GM12875 (cell line): ENCODE data around the gene CEACAM19.
"Not testable (repeated sequence)": the region's sequence is repeated elsewhere in the genome, so short reads cannot be mapped to it uniquely, and the experiment has no call there.

Source experiments
- H3K4me3 ChIP-seq: one replicate; pipeline ENCODE4 v1.5.1; 2011; ENCODE audit warnings: low read depth, low read length, control low read depth
- TF ChIP-seq, protein P1 (sequence below): IDR thresholded peaks from 2 replicates; pipeline ENCODE4 v1.5.1; 2011; ENCODE audit warnings: low read depth, mild to moderate bottlenecking, control low read depth, inconsistent platforms, low read length, moderate library complexity, borderline replicate concordance; ENCODE audit not compliant: insufficient read depth

CEACAM19 gene, protein sequence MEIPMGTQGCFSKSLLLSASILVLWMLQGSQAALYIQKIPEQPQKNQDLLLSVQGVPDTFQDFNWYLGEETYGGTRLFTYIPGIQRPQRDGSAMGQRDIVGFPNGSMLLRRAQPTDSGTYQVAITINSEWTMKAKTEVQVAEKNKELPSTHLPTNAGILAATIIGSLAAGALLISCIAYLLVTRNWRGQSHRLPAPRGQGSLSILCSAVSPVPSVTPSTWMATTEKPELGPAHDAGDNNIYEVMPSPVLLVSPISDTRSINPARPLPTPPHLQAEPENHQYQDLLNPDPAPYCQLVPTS

DNA sequence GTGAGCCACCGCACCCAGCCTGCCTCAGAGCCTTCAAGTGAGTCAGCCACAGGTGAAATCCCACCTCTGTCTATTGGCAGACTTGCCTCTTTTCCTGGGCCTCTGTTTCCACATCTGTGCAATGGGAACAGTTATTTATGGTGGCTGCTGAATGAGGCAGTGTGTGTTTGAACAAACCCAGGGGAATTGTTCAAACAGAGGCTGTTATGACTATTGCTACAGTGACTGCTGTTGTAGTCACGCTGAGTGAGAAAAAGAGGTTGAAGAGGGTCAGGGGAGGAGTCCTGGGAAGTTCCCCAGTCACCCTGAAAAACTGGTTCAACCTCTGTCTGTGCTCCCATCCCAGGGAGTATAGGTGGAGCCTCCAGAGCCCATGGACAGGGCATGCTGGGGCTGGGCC, at the start of gene CEACAM19:
Gene CEACAM19 (plus strand): TSS at position 83 of the 400 bp plus-strand sequence. CDS start 450 bp downstream, outside the sequence.
- TF ChIP-seq, protein P1, sequence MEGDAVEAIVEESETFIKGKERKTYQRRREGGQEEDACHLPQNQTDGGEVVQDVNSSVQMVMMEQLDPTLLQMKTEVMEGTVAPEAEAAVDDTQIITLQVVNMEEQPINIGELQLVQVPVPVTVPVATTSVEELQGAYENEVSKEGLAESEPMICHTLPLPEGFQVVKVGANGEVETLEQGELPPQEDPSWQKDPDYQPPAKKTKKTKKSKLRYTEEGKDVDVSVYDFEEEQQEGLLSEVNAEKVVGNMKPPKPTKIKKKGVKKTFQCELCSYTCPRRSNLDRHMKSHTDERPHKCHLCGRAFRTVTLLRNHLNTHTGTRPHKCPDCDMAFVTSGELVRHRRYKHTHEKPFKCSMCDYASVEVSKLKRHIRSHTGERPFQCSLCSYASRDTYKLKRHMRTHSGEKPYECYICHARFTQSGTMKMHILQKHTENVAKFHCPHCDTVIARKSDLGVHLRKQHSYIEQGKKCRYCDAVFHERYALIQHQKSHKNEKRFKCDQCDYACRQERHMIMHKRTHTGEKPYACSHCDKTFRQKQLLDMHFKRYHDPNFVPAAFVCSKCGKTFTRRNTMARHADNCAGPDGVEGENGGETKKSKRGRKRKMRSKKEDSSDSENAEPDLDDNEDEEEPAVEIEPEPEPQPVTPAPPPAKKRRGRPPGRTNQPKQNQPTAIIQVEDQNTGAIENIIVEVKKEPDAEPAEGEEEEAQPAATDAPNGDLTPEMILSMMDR = no peak
- H3K4me3 ChIP-seq = no peak within 1 kb of the TSS

DNA sequence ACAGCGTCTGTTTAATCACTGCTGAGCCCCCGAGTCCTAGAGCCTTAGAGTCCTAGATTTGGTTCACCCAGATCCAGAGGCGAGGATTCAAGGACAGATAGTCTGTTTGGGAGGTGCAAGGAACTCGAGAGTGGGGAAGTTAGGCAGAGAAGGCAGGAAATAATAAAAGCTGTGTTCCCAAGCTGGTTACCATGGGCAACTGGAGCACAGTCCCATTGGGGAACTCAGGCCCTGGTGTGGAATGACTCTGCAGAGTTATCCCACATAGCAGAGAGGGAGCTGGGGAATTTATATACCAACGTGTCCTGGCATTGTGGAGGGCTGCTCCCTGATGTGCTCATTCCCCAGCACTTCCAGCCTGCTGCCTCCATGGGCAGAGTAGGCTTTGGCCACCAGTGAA, 48.2 kb upstream of the CEACAM19 start:
- TF ChIP-seq, protein P1 = no peak
- no peak overlapping the region for H3K4me3 ChIP-seq

DNA sequence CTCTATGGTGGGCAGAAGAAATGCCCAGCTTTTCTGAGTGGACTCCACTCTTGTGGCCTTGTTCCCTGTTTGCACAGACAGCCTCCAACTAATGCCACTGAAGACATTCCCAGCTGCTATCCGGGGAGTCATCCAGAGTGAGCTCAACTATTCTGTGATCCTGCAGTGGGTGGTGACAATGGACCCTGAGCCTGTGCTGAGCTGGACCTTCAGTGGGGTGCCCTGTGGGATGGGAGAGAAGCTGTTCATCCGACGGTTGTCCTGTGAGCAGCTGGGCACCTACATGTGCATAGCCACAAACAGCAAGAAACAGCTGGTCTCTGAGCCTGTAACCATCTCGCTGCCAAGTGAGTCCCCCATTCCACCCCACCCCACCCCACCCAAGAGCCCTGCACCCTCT, 47.7 kb upstream of the CEACAM19 start:
- no peak overlapping the region for H3K4me3 ChIP-seq
- TF ChIP-seq, protein P1 = no peak

DNA sequence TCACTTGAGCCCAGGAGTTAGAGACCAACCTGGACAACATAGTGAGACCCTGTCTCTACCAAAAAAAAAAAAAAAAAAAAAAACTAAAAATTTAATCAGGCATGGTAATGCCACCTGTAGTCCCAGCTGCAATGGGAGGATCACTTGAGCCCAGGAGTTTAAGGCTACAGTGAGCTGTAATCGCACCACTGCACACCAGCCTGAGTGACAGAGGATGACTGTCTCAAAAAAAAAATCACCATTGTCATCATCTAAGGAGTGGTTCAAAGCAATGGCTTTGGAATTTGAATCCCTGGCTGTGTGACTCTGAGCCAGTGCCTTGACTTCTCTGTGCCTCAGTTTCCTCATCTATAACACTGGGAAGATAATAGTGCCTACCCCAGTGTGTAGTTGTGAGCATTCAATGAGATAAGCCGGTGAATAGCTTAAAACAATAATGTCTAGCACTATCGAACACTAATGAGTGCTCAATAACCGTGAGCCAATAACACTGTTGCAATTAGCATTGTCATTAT, 46.4 kb upstream of the CEACAM19 start:
- TF ChIP-seq, protein P1 = no peak
- no peak overlapping the region for H3K4me3 ChIP-seq

DNA sequence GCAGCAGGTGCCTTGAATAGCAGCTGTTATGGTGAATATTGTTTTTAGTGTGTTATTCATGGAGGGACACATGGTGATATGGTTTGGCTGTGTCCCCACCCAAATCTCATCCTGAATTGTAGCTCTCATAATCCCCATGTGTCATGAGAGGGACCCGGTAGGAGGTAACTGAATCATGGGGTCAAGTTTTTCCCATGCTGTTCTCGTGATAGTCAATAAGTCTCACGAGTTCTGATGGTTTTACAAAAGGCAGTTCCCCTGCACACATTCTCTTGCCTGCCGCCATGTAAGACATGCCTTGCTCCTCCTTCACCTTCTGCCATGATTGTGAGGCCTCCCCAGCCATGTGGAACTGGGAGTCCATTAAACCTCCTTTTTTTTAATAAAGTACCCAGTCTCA, 45.6 kb upstream of the CEACAM19 start:
- not testable (repeated sequence) for H3K4me3 ChIP-seq

DNA sequence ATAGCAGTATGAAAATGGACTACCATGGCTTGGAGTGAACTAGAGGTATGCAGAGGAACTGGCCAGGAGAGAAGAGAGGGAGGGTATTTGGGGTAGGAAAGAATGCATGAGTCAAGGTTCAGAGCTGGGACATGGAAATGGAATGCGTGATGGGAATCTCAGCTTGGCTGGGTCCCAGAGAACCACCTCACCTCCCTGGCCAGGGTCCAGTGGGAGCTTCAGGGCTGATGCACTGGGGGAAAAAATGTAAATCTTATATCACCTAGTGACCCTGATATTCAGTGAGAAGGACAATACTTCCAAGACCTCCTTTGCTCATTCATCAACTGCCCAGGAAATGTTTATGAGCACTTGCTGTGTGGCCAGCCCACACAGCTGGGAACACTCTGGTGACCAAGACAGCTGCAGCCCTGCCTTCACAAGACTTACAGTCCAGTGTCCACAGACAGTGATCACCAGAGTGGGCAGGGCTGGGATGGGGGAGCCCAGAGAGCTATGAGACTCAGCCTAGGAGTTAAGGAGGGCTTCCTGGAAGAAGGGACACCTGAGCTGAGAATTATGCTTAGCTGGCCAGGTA, 45.1 kb upstream of the CEACAM19 start:
- TF ChIP-seq, protein P1 = no peak
- no peak overlapping the region for H3K4me3 ChIP-seq

DNA sequence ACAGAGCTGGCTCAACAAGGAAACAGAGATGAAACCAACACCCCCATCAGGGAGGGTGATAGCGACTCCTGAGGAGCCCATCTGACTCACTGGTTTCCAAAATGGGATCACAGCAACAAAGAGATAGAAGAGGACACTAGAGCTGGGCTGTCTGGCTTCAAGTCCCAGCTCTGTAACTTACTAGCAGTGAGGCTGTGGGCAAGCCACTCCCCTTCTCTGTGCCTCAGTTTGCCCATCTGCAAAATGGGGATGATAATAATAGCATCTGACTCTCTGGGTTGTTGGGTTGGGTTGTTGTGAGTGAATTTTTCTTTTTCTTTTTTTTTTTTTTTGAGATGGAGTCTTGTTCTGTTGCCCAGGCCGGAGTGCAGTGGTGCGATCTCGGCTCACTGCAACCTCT, 43.7 kb upstream of the CEACAM19 start:
- H3K4me3 ChIP-seq = no peak overlapping the region
- TF ChIP-seq, protein P1 = no peak
